Muscle layer of duodenum (tissue), 2 donors: Measurements from ENCODE around the gene NAT14.
"Not testable (repeated sequence)": the region's sequence is repeated elsewhere in the genome, so short reads cannot be mapped to it uniquely, and the experiment has no call there.

Source experiments
- H3K27ac ChIP-seq: one replicate; pipeline ENCODE4 v1.7.0; 2013; ENCODE audit warnings: mild to moderate bottlenecking, low read length
- H3K27me3 ChIP-seq: one replicate; pipeline ENCODE4 v1.7.0; 2013; ENCODE audit warnings: low read depth, mild to moderate bottlenecking, control low read depth, low read length
- H3K36me3 ChIP-seq, 2 donors: one replicate each; pipeline ENCODE4 v1.7.0; 2013; ENCODE audit warnings: low read length in 2 of 2, control low read depth in 1 of 2, mild to moderate bottlenecking in 1 of 2; ENCODE audit not compliant: insufficient read depth in 2 of 2, control insufficient read depth in 1 of 2
- H3K4me1 ChIP-seq, 2 donors: one replicate each; pipeline ENCODE4 v1.7.0; 2013; ENCODE audit warnings: low read length in 2 of 2, mild to moderate bottlenecking in 2 of 2, control low read depth in 1 of 2, moderate library complexity in 1 of 2; ENCODE audit not compliant: insufficient read depth in 2 of 2, control insufficient read depth in 1 of 2
- H3K4me3 ChIP-seq, 2 donors: one replicate each; pipeline ENCODE4 v1.7.0; 2013; ENCODE audit warnings: low read length in 2 of 2, low read depth in 1 of 2, mild to moderate bottlenecking in 1 of 2
- H3K9me3 ChIP-seq, 2 donors: one replicate each; pipeline ENCODE4 v1.7.0; 2013; ENCODE audit warnings: low read length in 2 of 2, control low read depth in 1 of 2, mild to moderate bottlenecking in 1 of 2; ENCODE audit not compliant: control insufficient read depth in 1 of 2
- donor health status: healthy.

Gene NAT14

DNA sequence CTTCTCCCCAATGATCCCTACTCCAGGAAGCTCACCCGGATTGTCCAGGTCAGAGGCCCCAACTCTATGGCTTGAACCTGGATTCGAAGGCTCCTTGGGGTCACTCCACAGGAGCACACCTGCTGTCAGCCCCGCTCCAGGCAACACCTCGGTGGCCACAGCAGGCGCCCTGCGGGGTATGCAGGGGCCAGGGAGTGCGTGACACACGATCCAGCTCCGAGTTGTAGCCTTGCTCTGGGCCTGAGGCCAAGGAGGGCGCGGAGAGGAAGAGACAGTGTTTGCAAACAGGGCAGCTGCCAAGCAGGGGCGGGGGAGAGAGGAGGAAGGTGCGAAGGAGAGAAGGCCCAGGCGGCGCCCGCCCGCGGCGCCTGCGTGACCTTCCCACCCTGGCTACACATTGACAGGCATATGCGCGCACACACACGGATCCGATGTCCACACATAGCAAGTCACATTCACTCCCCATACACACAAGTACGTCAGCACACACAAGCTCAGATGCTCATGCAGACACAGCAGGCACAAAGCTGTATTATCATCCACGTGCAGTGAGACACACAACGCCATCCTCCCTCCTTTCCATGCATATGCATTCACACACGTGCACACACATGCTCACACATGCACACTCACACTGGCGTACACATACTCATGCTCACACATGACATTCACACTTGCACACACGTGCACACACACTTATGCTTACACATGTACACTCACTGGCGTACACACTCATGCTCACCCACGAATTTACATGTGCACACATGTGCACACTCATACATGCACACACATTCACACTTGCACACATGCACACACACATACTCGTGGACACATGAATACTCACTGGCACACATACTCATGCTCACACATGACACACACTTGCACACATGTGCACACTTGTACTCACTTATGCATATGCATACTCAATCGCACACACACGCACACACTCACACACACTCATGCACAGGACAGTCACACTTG, 41.5 kb downstream of the NAT14 start:
- Histone ChIP-seq H3K4me3 (no peak overlapping the region), H3K4me1 (peaks cover 5 to 23% of the 10 kb centered on the region in 2 donors), H3K9me3 (no peaks in the 10 kb centered on the region), H3K36me3 (no peaks in the 10 kb centered on the region), H3K27me3 (peaks cover 6% of the 10 kb centered on the region), H3K27ac (no peak overlapping the region)

DNA sequence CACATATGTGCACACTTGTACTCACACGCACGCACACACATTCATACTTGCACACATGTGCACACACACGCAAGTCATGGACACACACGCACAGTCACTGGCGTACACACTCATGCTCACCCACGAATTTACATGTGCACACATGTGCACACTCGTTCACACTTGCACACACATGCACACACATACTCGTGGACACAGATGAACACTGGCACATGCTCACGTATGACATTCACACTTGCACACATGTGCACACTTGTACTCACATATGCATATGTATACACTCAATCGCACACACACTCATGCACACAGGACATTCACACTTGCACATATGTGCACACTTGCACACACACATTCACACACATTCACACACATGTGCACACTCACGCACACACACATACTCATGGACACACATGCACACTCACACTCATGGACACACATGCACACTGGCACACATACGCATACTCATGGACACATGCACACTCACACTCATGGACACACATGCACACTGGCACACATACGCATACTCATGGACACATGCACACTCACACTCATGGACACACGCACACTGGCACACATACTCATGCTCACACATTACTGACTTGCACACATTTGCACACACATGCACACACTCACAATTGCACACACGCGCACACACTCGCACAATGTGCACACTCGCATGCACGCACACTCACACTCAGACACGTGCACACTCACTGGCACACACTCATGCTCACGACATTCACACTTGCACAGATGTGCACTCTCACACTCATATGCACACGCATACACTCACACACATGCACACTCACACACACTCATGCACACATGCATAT, 42.4 kb downstream of the NAT14 start:
- Histone ChIP-seq H3K27ac (no peak overlapping the region), H3K4me1 (peaks cover 5 to 15% of the 10 kb centered on the region in 2 donors), H3K4me3 (no peak overlapping the region), H3K36me3 (no peaks in the 10 kb centered on the region), H3K9me3 (no peaks in the 10 kb centered on the region), H3K27me3 (peaks cover 6% of the 10 kb centered on the region)

DNA sequence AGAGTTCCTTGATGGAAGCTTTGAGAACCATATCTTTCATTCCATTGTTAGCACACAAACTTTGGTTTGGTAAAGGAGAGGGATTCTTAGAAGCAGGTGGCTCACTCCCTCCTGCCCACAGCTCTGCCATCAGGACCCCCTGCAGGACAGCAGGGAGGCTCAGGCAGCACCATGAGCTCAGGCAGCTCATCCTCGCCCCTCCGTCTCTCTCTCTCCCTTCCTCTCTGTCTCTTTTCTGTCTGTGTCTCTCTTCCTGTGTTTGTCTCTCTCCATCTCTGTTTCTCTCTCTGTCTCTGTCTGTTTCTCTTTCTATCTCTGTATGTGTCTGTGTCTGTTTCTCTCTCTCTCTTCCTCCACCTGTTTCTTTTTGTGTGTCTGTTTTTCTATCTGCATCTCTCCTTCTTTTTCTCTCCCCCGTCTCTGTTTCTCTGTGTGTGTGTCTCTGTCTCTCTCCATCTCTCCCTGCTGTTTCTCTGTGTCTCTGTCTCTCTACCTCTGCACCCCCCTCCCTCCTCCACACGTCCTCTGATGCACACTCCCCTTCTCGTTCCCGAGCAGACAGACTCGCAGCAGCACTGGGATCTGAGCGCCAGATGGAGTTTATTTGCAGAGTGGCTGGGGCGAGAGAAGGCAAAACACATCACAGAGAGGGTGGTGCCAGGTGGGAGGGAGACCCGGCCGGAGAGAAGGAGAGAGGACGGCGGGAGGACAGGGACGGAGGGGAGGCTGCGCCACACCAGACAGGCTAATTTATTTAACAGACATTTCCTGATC, 43.2 kb downstream of the NAT14 start:
- Histone ChIP-seq H3K9me3 (no peaks in the 10 kb centered on the region), H3K27ac (no peak overlapping the region), H3K36me3 (no peaks in the 10 kb centered on the region), H3K4me1 (peaks cover 5 to 15% of the 10 kb centered on the region in 2 donors), H3K27me3 (peaks cover 6% of the 10 kb centered on the region), H3K4me3 (no peak overlapping the region)

DNA sequence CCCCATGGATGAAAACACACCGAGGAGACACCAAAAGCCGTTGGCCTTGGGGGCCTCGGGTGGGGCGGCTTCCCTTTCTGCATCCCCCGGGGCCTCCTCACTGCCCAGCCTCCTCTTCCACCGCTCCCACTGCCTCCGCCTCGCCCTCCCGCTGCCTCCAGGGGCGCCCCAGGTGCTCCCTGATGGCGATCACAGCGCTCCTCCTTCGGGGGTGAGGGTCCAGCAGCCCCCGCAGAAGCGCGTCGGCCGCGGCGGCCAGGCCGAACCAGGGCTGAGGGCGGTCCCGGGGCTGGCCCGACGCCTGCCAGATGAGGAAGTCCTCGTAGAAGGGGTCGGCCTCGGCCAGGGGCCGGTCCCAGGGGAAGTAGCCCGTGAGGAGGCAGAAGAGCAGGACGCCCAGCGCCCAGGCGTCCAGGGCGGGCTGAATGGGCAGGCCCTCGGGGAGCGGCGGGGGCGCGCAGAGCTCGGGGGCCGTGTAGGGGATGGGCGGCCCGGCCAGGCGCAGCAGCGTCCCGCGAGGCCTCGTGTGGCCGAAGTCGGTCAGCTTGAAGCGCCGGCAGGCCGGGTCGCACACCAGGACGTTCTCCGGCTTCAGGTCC, 44.7 kb downstream of the NAT14 start:
- Histone ChIP-seq H3K4me1 (peaks cover 5 to 15% of the 10 kb centered on the region in 2 donors), H3K4me3 (no peak overlapping the region), H3K36me3 (no peaks in the 10 kb centered on the region), H3K27ac (no peak overlapping the region), H3K9me3 (no peaks in the 10 kb centered on the region), H3K27me3 (peaks cover 6% of the 10 kb centered on the region)

DNA sequence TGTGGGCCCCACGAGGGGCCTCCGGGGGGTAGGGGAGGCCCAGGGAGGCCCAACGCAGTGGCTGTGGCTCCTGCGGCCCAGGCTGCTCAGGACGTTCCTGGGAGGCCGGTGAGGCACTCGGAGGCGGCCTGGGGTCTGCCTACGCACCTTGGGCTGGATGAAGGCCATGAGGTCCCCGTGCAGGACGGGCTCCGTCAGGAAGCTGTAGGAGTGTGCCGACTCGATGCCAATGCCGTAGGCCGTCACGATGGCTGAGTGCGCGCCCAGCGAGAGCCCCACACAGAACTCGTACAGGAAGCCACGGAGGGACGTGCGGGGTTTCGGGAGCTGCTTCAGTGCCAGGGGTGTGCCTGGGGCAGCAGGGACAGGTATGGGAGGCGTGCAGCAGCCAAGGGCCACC, 46.0 kb downstream of the NAT14 start:
- no peak overlapping the region for H3K4me3 ChIP-seq
- H3K36me3 ChIP-seq: no peaks in the 10 kb centered on the region
- H3K9me3 ChIP-seq: no peaks in the 10 kb centered on the region
- H3K4me1 ChIP-seq: peaks cover 5 to 14% of the 10 kb centered on the region in 2 donors
- peaks cover 6% of the 10 kb centered on the region for H3K27me3 ChIP-seq
- no peak overlapping the region for H3K27ac ChIP-seq

DNA sequence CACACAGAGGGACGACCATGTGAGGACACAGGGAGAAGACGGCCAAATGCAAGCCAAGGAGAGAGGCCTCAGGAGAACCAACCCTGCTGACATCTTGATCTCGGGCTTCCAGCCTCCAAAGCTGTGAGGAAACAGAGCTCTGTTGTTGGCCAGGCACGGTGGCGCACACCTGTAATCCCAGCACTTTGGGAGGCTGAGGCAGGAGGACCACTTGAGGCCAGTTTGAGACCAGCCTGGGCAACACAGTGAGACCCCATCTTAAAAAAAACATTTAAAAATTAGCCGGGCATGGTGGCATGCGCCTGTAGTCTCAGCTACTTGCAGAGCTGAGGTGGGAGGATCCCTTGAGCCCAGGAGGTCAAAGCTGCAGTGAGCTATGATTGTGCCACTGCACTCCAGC, 49.3 kb downstream of the NAT14 start:
- H3K36me3 ChIP-seq, H3K4me3 ChIP-seq, H3K27me3 ChIP-seq, H3K9me3 ChIP-seq, H3K27ac ChIP-seq, H3K4me1 ChIP-seq: not testable (repeated sequence)

DNA sequence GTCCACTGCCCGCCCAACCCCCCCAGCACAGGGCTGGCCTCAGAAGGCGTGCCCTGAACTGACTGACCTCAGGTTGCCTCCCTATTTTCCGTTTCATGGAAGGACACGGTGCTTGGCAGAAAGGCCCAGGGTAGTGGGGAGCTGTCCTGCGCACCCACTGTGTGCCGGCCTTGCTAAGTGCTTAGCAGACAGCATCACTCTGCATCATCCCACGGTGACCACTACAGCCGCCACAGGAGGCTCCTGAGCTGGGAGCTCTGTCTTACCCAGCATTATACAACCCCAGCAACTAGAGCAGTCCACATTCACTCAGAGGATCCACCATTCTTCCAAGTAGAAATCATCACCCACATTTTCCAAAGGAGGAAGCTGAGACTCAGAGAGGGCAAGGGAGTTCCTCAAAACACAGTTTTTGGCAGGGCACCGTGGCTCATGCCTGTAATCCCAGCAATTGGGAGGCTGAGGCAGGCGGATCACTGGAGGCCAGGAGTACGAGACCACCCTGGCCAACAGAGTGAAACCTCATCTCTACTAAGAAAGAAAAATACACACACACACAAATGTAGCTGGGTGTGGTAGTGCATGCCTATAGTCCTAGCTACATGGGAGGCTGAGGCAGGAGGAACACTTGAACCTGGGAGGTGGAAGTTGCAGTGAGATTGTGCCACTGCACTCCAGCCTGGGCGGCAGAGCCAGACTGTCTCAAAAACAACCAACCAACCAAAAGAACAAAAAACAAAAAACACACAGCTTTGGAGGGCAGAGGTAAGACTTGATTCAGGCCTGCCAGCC, 50.4 kb downstream of the NAT14 start:
- Histone ChIP-seq H3K4me1 (no peaks in the 10 kb centered on the region), H3K27me3 (no peaks in the 10 kb centered on the region), H3K4me3 (no peak overlapping the region), H3K27ac (no peak overlapping the region), H3K9me3 (no peaks in the 10 kb centered on the region), H3K36me3 (no peaks in the 10 kb centered on the region)

DNA sequence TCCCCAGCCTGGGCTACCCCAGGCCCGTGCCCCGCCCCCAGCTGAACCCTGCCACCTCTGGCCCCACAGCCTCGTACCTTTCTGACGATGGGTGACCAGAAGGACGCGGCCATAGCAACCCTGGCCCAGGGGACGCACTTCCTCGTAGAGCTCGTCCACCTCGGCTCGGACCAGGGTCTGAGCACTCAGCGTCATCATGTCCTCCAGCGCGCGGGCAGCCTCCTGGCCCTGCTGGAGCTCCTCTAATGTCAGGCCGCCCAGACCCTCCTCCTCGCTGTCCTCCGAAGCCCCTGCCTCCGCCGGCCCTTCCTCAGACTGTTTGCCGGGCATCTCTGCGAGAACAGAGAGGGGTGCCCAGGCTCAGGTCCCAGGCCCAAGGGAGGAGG, 51.0 kb downstream of the NAT14 start:
- H3K4me3 ChIP-seq: no peak overlapping the region
- H3K27me3 ChIP-seq: no peaks in the 10 kb centered on the region
- no peaks in the 10 kb centered on the region for H3K36me3 ChIP-seq
- no peaks in the 10 kb centered on the region for H3K9me3 ChIP-seq
- H3K4me1 ChIP-seq: no peaks in the 10 kb centered on the region
- H3K27ac ChIP-seq: no peak overlapping the region

DNA sequence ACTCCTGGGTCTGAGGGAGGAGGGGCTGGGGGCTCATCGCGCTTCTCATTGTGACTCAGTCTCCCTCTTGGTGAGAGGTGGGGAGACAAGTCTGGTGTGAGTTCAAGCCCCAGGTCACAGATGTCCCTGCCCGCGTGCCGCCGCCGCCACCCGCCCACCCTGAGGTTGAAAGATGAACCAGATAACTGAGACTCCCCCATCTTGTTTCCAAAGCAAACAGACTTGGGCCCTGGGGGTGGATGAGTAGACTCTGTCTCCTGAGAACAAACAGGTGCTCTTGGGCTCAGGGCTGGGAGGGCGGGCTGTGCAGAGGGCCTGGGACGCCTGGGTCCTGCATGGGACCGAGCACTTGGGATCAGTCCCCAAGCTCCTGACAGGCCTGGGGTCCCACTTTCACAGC, 51.4 kb downstream of the NAT14 start:
- Histone ChIP-seq H3K9me3 (no peaks in the 10 kb centered on the region), H3K27ac (no peak overlapping the region), H3K36me3 (no peaks in the 10 kb centered on the region), H3K27me3 (no peaks in the 10 kb centered on the region), H3K4me1 (no peaks in the 10 kb centered on the region), H3K4me3 (no peak overlapping the region)
